Dedifferentiated amniotic fluid mesenchymal stem cell (primary cell): ENCODE results near the gene WNT1.

Source experiments
- DNase-seq: peaks from one replicate; pipeline ENCODE4 v3.0.0-alpha.2; 2016; ENCODE audit errors: extremely low spot score

WNT1 gene

DNA sequence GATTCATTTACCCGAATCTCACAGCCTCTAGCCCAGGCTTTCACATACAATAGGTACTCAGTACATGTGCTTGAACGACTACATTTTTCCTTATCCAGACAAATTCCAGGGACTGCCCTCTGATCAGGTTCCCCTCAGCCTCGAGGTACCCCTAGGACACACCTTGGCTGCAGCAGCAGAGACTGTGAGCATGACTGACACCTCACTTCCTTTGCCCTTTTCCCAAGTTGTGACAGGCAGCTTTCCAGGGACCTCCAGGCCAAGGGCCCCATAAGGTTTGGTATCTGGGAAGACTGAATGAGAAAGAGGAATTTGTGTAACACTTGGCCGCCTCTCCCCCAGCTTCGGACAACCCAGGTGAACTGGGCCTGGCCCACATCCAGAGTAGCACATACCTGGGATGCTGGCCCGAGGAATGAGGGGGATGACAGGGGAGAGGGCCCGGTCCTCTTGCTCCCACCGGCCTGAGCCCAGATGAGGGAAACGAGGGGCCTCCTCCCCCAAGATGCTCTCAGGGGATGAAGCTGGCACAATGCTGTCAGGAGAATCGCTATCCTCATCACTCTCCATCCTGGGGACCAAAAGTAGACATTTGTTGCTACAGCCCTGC lies 50.6 kb downstream of the WNT1 start:
- no peak for DNase-seq

GRCh38 chr12:49030119-49030518 lies 52.0 kb downstream of the WNT1 start:
- no peak for DNase-seq

DNA sequence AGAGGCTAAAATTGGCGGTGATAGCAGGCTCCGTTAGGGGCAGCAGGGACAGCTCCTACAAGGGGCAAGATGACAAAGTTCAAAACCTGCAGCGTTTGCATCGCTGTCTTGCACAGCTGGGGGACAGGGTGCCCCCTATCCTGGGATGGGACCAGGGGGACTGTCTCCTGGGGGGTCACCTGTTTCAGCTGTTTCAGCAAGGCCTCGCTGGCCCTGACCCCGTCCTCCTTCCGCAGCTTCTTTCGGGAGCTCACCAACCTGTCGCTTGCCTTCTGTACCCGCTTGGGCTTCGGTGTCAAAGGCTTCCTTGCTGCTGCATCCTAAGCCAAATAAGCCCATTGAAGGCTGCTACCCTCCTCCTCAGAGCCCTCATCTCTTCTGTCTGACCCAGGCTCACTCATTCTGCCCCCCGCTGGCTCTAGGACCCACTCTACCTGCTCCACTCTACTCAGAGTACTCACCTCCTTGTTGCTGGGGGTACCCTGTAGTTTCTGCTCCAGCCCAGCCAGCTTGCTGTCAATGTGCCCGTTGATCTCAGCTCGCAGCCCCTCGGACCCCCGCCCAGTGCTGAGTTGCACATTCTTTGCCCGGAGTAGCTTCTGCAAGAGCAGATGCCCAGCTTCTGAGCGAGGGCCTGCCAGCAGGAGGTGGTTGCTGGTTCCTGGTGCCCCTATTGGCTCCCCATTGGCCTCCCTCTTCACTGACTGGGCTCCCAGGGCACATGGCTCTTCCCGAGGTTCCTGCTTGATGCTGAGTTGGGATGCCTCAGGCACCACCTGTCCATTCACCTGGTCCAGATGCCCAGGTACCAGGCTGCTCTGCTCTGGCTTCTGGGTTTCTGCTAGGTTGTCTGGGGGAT lies 52.8 kb downstream of the WNT1 start:
- DNase-seq, result no peak

DNA sequence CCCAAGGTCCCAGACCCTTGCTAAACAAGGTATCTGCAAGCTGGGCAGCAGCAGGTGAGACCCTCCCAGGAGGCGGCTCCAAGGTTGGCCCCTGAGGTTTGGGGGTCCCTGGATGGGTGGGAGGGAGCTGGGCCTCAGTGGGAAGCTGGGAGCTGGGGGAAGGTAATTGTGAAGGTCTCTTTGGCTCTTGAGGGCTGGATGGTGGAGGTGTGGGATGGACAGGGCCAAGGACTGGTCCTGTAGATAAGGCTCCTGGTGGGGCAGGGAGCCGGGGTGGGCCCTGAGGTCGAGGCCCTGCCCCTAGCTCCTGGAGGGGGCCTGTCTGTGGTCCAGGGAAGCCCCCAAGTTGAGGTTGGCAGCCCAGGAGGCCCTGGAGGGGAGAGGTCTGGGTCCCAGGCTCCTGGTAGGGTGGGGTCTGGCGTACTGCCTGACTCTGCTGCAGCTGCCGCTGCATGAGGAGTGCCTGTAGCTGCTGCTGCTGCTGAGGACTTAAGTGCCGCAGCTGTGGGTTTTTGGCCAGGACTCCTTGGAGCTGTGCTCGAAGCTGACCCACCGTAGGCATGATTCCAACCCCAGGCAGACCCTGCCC lies 53.5 kb downstream of the WNT1 start:
- no peak for DNase-seq
